Activated T-helper 1 cell treated with anti-CD3 and anti-CD28 coated beads, Interleukin-2, amount 50 U/mL, for 16 hours (primary cell): ENCODE measurements around the gene PALD1.

Source experiments
- DNase-seq, 2 donors: peaks; one replicate each; pipeline ENCODE4 v3.0.0-alpha.2; 2020; ENCODE audit warnings: low read depth in 1 of 2, low spot score in 1 of 2

Gene PALD1

DNA sequence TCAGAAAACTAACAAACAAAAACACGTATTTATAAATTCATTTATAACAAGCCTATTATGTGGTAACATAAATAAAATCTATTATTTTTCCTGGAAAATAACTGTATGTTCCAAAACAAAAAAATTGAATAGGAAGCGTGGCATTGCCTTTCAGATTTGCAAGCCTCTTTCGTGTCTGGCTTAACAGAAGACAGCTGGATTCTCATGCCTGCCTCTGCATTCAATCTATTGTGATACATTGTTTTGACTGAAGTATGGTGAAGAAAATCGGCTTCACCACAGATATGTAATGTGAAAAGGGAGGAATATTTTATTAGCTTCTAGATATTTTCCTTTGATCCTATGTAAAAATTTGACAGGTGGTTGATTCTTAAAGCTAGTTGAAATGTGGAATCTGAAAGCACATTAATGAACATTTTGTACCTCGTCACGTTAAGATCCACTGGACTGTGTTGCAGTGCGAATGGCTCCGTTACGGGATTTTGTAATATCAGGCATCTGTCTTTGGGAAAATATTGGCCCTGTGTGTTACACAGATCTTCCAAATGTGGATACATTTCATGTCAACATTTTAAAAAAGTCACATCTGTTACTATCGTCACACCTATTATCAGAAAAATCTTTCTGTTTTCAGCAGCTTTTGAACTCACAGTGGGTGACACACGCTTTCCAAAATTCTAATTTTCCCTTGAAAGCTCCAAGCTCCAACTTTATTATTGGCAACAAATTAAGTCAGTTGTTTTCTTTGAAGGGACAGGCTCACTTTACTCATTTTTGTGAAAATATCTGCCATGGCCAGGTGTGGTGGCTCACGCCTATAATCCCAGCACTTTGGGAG, 26.2 kb downstream of the PALD1 start:
- DNase-seq, result no peak

DNA sequence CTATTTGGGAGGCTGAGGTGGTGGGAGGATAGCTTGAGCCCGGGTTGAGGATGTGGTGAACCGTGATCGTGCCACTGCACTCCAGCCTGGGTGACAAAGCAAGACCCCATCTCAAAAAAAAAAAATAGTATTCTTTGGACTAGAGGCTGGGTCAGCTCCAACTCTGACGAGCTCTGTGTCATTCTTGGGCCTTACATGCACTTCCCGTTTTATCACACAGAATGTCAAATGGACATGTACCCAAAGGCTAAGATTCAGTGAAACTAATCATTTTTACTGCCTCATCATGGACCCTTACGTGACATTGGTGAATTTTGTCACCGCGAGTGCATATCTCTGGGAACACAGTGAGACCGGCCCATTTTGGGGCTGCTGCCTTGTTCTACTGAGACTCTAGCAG, 27.3 kb downstream of the PALD1 start:
- DNase-seq, result no peak

DNA sequence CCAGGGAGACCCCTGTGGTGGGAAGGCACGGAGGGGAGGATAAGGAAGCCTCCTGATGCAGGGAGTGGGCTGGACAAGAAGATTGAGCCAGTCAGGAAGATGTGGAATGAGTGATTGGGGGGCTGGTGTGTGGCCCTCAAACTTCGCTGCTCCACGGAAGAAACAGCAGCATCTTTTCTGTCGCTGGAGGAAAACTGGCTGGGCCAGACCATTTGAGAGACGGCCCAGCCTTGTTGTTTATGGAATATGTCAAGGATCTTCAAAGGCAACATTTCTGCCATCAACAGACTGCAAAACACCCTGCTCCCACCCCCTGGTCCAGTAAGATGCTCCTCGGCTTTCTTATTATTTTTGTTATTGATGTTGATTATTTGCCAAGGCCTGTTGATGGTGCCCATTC, 29.4 kb downstream of the PALD1 start:
- no peak for DNase-seq

DNA sequence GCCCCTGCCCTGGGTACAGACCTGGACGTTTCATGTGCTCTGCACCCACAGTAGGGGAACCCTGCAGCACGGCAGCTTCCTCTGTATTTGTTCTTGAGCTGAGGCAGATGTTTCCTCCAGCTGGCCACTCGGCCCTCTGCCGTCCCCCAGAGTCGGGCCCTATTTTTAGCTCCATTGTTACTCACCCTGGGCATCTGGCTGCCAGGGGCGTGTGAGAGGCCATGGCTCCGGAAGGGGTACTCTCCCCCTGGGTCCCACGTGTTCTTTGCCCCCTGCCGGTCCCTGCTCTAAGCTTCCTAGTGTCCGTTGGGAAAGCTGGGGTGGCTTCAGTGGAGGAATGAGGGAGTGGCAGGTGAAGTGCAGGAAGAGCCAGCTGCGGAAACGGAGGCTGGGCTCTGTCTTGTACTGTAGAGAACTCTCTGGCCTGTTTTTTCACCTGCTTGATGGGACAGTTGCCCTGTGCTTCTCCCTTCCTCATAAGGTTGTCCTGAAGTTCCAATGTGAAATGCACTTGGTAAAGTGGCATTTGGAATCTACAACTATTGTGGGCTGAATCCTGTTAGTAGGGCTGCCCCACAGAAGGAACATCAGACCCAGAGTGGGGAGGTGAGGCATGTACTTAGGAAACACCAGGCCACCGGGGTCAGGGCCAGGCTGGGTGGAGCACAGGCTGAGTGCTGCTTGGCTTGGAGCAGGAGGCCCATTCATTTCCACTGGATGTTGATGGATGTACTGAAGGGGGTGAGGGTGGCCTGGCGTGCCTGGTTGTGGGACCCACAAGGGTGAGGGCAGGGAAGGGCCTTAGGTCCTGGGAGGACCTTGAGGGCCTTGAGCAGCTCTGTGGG, 30.6 kb downstream of the PALD1 start:
- DNase-seq, result no peak

DNA sequence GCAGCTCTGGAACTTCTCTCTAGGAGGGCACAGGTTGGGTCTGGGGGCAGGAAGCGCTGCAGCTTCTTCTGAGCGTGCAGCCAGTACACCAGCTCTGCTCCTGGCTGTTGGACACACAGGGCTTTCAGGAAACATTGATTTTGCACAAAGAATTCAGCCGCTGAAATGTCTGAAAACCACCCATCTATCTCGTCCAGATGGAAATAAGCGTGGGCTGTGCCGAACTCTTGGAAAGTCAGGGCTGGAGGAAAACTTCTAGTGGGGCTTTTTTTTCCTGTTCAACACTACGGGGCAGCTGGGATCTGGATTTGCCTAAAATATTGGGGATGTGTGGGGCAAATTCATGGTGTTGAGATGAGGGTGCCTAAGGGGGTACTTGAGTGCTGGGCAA, 31.2 kb downstream of the PALD1 start:
- no peak for DNase-seq

DNA sequence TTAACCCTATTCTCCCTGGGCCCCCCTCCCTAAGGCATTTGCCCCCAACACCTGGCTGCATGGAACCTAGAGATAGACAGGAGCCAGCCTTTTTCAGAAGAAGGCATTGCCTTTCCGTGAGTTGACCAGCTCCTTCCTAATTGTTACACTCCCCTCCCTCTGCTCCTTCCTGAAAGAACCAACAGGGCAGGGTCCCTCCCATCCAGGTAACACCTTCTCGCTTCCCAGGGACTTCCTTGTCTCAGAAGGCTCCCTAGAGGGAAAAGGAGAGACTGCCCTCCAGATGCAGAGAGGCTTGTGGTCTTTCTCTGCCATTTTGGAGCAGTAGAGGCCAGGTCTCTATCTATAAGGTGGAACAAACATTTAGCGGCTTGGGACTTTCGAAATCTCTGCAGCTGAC, 31.9 kb downstream of the PALD1 start:
- no peak for DNase-seq

DNA sequence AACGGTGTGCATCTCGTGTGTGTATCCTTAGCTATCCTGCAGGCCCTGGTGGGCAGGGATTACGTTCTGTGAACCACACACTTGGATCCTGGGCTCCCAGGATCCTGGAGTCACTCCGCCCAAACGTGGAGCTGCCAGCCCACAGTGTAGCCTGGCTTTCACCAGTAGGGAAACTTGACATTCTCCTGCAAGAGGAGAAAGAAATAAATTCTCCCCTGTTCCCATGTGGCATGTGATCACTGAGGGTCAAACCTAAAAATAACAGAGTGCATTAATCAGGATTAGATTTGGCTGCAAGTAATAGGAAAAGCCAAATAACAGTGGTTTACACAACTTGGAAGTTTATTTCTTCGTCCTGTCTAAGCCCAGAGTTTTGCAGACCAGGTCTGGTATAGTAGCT, 32.3 kb downstream of the PALD1 start:
- DNase-seq, result no peak

DNA sequence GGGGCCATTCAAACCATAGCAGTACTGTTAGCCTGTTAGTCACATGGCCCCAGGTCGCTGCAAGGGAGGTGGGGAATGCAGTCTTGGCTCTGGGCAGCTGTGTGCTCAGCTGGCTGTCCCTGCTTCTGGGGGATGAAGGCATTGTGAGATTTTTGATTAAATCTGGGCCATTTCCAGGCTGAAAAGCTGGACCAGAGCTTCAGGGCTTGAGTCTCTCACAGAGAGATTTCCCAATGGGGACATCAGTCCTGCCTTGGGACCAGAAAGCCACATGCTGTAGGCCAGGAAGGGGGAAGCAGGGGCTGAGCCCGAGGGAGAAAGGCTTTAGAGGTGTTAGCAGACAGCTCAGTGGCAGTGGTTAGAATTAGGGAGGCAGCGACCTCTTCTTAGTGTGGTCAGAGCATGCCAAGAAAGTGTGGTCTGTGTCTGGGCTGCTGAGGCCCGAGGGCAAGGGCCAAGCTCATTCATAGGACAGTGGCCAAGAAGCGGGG, 33.6 kb downstream of the PALD1 start:
- DNase-seq, result no peak

DNA sequence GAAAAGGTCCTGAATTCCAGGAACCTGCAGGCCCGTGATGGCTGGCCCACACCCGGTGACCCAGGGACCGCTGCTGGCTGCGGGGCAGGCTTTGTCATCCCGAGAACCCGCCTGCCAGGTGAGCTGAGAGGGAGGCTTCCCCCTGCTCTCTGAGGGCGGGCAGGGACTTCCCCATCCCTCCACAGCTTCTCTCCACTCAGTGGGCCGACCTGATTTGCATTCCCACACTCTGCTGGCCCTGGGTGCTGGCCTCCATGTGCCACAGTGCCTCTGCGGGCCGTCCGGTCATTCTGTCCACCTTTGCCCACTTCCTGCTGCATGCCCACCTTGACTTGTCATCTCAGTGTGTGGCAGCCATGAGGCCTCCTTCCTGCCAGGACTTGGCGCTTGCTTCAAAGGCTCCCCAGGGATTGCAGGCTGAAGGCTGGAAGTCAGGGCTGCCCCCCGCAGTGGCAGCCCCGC, 35.3 kb downstream of the PALD1 start:
- no peak for DNase-seq

DNA sequence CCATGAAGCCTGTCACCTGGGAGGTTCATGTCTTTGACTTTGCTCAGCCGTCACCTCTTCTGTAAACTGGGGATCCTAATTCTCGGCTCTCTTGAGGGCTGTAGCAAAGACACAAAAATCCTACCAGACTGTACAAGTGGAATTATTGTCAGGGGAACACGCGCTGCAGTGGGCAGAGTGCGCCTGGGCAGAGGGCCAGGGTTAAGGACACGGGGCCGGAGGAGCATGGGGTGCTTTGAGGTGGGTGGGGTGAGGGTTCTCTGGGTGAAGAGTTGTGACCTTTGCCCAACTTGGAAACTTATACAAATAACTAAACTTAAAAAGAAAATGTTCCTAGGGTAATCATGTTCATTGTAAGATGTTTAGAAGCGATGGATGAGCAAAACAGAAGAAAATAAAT, 36.0 kb downstream of the PALD1 start:
- no peak for DNase-seq

DNA sequence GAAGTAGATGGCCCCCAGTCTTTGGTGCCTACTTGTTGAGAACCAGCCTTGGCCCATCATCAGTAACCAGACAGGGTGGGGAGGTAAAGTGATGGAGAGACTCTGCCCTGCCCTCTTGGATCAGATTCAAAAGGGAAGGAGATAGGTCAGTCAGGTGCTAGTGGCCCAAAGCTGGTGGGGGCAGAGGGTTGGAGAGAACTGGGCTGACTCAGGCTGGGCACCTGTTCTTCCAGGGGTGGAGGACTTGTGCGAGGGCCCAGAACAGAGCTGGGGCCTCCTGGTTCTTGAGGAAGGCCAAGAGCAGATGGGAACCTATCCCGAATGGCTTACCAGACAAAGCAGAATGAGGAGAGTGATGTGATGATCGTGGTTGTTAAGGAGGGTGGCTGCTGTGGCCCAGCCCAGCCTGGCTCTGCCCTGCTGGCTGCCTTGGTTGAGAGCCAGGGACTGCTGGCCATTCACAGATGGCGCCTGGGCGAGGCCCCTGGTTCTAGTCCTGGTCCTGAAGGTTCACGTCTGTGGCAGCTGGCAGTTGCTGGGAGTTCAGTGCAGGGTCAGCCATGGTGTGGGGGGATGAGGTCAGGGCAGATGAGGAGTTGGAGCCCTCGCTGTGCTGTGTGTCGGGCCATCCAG, 36.6 kb downstream of the PALD1 start:
- no peak for DNase-seq

DNA sequence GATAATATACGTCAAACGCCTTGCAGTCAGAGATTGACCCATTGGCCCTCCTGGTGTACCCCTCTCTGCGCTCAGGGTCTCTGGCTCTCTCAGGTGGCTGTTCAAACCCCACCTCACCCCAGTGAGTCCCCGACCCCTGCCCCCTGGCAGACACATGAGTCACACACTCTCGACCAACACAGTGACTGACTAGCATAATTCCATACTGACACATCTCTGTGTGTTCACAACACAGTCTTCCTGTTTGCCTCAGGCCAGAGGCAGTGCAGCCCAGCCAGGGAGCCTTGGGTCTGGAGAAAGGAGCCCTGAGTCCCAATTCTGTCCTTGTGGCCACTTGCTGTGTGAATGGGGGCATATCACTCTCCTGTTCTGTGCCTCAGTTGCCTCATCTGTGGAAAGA, 40.1 kb downstream of the PALD1 start:
- no peak for DNase-seq

DNA sequence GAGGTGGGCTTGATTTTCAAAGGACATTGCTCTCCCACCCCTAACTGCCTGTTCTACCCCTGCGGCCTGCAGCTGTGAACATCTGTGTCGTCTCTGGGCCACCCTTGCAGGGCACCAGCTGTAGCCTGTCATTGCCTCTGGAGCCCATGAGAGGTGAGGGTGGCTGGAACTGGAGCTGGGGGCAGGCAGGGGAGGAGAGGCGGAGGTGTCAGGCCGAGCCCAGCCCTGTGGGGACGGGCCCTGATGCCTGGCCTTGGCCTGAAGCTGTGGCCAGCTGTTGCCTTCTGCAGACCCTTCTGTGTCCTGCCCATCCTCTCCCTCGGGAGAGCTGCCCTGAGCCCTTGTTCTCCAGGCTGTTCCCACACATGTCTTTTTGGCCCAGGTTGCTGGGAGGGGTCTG, 44.5 kb downstream of the PALD1 start:
- no peak for DNase-seq

DNA sequence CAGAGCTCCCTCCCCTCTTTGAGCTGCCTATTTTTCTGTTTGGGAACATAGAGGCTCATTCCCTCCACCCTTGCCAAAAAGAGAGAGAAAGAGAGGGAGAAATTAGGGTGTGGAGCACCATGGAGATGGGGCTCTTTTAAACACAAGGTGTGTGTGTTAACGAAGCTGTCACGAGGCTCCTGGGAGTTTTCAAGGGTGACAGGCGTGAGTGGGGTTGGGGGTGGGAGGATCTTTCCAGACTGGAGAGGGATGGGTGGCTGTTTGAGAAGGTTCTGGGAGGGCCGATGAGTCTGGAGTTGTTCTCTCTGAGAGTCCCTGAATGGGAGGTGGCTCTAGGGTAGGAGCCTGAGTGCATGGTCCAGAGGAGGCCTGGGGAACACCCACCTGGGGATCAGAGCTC, 45.0 kb downstream of the PALD1 start:
- no peak for DNase-seq

DNA sequence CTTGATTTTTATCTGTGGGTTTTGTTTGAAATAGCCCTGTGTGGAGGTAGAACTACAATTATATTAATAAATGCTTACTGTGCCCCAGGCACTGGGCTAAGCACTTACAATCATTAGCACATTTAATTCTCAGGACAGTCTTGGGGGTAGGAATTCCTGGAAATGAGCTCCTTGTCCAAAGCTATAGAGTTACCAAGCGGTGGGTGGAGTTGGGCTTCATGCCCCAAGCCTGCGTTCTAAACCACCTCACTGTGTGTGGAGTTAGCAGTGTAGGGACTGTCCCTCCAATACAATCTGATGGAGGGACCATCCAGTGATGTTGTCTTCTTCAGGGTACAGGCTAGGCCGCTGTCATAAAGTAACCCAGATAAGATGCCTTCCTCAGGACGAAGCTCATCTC, 49.7 kb downstream of the PALD1 start:
- no peak for DNase-seq

DNA sequence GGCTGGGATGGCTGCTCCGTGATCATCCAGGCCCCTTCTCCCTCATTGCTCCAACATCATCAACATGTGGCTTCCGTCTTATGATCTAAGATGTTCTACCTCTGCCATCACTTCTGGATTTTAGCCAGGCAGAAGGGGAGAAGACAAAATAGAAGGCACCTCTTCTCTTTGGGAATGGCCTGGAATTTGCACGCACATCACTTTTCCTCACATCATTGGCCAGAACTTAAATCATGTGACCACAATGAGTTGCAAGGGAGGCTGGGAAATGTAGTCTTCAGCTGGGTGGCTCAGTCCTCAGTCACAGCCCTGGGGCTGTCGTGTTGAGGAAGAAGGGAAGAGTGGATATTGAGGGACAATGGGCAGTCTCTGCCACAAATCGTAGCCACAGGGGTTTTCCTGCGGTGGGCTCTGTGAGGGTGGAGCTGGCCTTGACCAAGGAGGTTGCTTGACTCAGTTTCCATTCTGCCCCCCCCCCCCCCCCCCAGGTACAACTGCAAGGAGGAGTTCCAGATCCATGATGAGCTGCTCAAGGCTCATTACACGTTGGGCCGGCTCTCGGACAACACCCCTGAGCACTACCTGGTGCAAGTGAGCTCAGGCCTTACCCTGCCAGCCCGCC, 50.3 kb downstream of the PALD1 start:
- DNase-seq, result no peak

DNA sequence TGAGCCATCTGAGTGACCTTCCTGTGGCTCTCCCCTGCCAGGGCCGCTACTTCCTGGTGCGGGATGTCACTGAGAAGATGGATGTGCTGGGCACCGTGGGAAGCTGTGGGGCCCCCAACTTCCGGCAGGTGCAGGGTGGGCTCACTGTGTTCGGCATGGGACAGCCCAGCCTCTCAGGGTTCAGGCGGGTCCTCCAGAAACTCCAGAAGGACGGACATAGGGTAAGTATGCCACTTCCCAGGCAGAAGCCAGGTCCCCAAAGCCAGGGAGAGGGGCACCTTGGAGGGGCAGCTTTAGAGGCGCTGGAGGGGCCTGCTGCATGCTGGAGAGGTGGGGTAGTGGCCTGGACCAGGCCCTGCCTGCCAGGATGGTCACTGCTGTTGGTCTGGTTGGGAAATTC, 51.3 kb downstream of the PALD1 start:
- no peak for DNase-seq

DNA sequence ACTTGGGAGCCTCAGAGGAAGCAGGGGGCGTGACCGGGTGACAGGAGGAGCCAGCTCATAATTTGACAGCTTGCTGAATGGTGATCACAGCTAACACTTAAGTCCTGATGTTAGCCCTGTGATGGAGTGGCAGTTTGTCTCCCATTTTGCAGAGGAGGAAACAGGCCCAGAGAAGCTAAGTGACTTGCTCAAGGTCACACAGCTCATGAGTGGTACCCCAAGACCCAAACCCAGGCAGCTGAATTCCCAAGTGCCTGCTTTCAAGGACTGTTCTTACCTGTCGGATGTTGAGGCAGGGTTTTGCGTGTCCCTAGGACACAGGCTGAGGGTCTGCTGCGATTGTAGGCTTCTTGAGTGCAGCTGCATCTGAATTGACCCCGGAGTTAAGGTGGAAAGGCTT, 51.7 kb downstream of the PALD1 start:
- no peak for DNase-seq

DNA sequence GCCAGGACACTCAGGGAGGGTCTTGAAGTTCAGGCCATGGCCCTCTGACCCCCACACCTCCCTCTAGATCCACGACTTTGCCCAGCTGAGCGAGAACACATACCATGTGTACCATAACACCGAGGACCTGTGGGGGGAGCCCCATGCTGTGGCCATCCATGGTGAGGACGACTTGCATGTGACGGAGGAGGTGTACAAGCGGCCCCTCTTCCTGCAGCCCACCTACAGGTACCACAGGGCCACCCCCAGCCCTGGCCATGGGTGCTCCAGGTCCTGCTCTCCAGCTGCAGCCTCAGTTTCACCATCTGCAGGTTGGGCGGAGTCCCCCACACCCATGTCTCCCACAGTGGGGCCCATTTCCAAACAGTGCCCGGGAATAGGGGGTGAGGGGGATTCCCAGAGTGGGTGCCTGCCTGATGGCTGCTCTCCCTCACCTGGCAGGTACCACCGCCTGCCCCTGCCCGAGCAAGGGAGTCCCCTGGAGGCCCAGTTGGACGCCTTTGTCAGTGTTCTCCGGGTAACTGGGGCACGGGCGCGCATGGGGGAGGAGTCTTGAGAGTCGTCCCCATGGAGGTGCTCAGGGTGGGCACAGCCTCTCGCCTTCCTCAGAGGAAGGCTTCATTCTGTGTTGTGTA, 54.1 kb downstream of the PALD1 start:
- DNase-seq, result no peak

DNA sequence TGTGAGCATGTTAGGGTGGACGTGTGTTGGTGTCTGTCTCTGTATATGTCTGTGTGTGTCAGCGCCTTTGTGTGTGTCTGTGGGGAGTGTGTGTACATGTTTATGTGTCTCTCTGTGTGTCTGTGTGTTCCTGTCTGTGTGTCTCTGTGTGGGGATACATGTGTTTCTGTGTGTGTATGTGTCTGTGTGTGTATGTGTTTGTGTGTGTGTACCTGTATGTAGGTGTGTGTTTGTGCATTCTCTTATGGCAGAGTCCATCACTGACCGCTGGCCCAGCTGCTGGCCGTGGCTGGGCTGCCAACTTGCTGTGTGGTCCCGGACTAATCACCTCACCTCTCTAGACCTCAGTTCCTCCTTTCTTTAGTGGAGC, 54.6 kb downstream of the PALD1 start:
- DNase-seq, result no peak

DNA sequence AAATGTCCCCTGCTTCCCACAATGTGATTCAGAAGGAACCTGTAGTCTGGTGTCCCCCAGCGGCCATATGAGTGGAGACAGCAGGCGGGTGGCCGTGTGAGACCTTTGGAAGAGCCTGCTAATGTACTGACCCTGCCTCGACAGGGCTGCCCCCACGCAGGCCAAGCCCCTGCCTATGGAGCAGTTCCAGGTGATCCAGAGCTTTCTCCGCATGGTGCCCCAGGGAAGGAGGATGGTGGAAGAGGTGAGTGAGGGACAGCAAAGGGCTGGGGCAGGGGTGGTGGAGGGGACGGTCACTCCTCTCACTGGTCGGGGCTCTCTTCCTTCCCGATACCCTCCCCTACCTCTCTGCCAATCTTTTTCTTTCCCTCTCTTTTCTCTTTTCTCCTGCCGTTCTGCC, 55.7 kb downstream of the PALD1 start:
- no peak for DNase-seq
